AG09319 (cell line): ENCODE measurements around the gene EIF2AK2.

ENCODE experiments used
- DNase-seq: peaks from one replicate; pipeline ENCODE4 v3.0.0-alpha.2; 2010; ENCODE audit warnings: low read depth; ENCODE audit errors: extremely low read depth
- TF ChIP-seq, protein P1 (sequence below): IDR thresholded peaks from 2 replicates; pipeline ENCODE4 v1.5.1; 2011; ENCODE audit warnings: low read depth, mild to moderate bottlenecking, inconsistent platforms, low read length, moderate library complexity

The EIF2AK2 gene

DNA sequence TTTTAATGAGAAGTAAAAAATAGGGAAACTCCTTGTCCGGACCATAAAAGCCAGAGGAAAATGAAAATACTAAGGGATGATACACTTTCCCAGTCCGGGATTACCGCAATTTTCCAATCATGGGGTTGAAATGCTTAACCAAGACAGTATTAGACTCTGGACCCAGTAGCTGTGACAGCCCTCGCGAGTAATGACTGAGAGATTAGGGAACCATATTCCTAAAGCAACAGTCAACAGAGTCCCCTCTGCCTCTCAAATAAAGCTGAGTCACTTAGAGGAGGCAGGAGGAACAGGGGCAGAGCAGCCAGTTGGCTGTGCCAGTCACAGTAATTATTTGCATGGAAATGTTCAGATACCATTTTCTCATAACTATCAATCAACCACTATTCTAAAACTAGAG lies 37.6 kb downstream of the EIF2AK2 start:
- DNase-seq = no peak
- TF ChIP-seq, protein P1, sequence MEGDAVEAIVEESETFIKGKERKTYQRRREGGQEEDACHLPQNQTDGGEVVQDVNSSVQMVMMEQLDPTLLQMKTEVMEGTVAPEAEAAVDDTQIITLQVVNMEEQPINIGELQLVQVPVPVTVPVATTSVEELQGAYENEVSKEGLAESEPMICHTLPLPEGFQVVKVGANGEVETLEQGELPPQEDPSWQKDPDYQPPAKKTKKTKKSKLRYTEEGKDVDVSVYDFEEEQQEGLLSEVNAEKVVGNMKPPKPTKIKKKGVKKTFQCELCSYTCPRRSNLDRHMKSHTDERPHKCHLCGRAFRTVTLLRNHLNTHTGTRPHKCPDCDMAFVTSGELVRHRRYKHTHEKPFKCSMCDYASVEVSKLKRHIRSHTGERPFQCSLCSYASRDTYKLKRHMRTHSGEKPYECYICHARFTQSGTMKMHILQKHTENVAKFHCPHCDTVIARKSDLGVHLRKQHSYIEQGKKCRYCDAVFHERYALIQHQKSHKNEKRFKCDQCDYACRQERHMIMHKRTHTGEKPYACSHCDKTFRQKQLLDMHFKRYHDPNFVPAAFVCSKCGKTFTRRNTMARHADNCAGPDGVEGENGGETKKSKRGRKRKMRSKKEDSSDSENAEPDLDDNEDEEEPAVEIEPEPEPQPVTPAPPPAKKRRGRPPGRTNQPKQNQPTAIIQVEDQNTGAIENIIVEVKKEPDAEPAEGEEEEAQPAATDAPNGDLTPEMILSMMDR = no peak

DNA sequence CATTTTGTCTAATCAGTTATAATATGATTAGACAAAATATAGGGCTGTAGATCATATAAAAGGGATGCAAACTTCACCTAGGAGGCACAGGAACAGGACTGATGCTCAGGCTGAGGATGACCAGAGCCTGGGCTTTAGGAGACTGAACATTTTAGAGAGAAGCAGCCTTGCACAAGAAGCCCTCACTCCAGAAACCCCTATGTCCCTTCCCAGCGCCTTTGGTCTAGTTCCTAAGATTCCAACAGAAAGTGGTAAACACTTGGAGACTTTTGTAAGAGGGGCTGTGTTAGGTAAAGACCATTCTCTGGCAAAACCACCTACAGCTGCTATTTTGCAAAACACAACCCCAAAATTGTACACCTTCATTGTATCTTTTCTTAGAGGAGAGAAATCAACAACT lies 39.2 kb downstream of the EIF2AK2 start:
- TF ChIP-seq, protein P1 = no peak
- no peak for DNase-seq

DNA sequence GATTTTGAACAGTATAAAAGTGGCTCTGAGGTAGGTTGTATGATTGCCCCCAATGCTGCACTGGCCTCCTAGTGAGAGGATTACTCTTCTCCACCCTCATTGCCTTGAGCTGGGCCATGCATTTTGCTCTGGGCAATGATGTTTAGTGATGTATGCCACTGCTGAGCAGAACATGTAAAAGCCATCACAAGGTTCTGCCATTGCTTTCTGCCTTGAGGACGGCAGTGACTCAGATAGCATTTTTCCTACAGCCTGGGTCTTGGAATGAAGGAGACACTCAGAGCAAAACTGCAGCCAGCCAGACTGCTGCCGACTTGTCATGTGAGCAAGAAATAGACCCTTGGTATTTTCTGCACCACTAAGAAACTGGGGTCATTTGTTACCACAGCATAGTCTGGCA lies 44.8 kb downstream of the EIF2AK2 start:
- TF ChIP-seq, protein P1 = no peak
- DNase-seq = no peak

DNA sequence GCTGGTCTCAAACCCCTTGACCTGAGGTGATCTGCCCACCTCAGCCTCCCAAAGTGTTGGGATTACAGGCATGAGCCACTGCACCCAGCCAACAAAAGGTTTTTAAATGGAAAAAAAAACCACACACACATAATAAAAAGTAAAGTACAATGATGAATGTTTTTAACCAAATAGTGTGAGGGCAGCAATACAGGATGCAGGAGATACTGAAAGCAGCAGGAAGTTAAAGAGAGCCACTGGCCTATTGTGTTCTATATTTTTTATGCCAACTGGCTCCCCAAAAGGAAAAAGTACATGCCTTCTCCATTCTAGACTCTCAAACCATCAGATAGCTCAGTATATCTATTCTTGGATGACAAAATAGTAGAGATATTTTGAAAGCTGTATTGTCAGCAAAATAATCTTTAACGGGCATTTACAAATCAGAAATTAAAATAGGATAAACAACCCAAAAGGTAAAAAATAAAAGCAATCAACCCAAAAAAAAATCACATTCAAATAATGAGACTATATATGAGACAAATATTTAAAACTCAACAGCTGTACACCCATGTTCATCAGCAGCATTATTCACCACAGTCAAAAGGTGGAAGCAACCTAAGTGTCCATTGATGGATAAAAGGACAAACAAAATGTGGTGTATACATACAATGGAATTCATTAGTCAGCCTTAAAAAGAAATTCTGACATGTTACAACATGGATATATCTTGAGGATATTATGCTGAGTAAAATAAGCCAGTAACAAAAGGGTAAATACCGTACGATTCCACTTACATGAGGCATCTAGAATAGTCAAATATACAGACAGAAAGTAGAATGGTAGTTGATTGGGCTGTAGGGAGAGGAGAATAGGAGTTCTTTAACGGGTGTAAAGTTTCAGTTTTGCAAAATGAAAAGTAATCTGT lies 46.2 kb downstream of the EIF2AK2 start:
- TF ChIP-seq, protein P1 = no peak
- DNase-seq = no peak

DNA sequence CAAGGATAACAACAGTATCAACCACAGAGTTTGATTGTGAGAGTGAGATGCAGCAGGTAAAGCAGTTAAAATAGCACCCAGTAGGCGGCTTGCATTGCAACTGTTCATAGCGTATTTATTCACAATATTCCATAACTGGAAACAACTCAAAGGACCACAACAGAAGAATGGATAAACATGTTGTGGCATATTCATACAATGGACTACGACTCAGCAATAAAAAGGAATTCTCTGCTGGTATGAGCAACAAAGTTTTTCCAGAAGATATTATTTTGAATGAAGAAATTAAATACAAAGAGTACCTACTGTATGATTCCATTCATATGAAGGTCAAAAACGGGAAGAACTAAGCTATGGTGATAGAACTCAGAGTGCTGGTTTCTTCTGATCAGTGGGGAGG lies 47.3 kb downstream of the EIF2AK2 start:
- no peak for DNase-seq
- TF ChIP-seq, protein P1 = no peak

DNA sequence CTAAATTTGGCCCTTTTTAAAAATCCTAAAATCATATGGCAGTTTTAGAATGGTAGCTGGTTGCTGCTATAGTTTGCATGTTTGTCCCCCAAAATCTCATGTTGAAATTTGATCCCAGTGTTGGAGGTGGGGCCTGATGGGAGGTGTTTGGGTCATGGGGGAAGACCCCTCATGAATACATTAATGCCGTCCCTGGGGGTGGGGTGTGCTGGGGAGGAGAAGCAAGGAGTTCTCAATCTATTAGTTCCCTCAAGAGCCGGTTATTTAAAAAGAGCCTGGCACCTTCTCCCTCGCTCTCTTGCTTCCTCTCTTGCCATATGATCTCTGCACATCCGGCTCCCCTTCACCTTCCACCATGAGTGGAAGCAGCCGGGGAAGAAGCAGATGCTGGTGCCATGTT lies 51.6 kb downstream of the EIF2AK2 start:
- no peak for DNase-seq
- TF ChIP-seq, protein P1 = no peak

DNA sequence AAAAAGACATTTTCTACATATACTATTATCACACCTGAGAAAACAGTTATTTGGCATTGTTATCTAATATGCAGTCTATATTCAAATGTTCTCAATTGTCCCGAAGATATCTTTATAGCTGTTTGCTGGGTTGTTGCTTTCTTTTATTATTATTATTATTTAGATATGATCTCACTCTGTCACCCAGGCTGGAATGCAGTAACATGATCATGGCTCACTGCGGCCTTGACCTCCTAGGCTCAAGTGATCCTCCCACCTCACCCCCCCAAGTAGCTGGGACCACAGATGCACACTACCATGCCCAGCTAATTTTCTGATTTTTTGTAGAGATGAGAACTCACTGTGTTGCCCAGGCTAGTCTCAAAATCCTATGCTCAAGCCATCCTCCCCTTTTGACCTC lies 52.6 kb downstream of the EIF2AK2 start:
- no peak for DNase-seq
- TF ChIP-seq, protein P1 = no peak
